Measurements from ENCODE around the gene DZIP1. TPM values are rescaled to one million over a fixed set of nuclear protein-coding genes. Genes with fewer than 3 reads are reported as not detected.

Gene DZIP1
- total RNA-seq, 4 donors from 2014 or later = 6.4 to 15.3 (median 8.1) TPM

DNA sequence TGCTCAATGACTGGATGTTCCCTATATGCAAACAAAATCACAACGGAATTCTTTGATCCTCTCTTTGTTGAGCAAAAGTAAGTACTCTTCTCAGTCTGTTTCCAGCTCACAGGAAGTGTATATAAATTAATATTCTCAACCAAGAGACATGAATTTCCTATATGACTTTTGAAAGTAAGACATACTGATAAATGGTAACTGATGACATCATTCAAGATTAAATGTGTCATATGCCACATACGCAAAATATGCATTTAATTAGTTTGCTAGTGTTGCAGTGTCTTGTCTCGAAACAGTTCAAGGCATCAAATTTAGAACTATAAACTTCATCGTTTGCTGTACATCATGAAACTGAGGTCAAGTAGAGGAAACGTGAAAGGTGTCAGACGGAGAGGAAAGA lies 84.1 kb downstream of the DZIP1 start:
- H3K4me1 ChIP-seq = no peaks in the 10 kb centered on the region
- DNase-seq = no peak
- 50 to 60% methylated on average over 2 to 6 of the region's 6 CpGs for WGBS, 2 donors (ENCODE audit: low coverage in 1 of 2)

DNA sequence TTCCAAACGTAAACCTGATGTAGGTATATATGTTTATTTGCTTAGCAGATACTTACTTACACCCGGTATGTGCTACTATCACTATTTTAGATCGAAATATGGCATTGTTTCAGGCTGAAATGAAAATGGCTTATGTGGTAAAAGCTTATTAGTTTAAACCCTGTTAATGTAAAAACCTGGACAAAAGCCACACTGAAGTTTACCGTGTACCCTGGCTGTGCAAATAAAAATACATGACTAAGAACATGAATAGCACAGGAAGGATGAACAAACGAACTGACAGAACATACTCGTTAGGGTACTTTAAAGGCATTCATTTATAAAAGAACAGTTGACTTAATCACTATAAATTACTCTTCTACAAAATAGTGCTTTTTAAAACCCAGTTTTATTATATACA lies 85.4 kb downstream of the DZIP1 start:
- Histone ChIP-seq H3K27me3 (peaks cover 45% of the 10 kb centered on the region), H3K27ac (no peak overlapping the region), H3K4me1 (no peaks in the 10 kb centered on the region), H3K4me3 (no peak overlapping the region), H3K9me3 (no peaks in the 10 kb centered on the region), H3K36me3 (no peaks in the 10 kb centered on the region)
- intact Hi-C loops (cut with DNase I; ENCODE audit: low total_unique reads) (no loop called here), in situ Hi-C loops (cut with MboI; ENCODE audit: low pct_ligation_motif_present in 1 of 4, low pct_unique_long_range_greater_than_20kb in 1 of 4, low sequenced_read_pairs in 3 of 4) (no loop called here)
- no peak for DNase-seq
- no peak for TF ChIP-seq EP300 (IDR thresholded peaks at IDR 0.05; ENCODE audit: low read depth)
- no peak for TF ChIP-seq POLR2AphosphoS5 (IDR thresholded peaks at IDR 0.05)
- TF ChIP-seq CTCF (IDR thresholded peaks at IDR 0.05) = no peak
- TF ChIP-seq POLR2A (IDR thresholded peaks at IDR 0.05) = no peak
- WGBS, 2 donors (ENCODE audit: low coverage in 1 of 2) = 55 to 67% methylated on average over 6 of the region's 6 CpGs

More for the DNA sequence above, 84.1 kb downstream of the DZIP1 start:
- Histone ChIP-seq H3K27ac (no peak overlapping the region), H3K4me3 (no peak overlapping the region), H3K27me3 (peaks cover 32% of the 10 kb centered on the region), H3K9me3 (no peaks in the 10 kb centered on the region), H3K36me3 (no peaks in the 10 kb centered on the region)
- in situ Hi-C loops (cut with MboI; ENCODE audit: low pct_ligation_motif_present in 1 of 4, low pct_unique_long_range_greater_than_20kb in 1 of 4, low sequenced_read_pairs in 3 of 4) (no loop called here), intact Hi-C loops (cut with DNase I; ENCODE audit: low total_unique reads) (no loop called here)
- TF ChIP-seq POLR2AphosphoS5 (IDR thresholded peaks at IDR 0.05) = no peak
- no peak for TF ChIP-seq CTCF (IDR thresholded peaks at IDR 0.05)
- TF ChIP-seq EP300 (IDR thresholded peaks at IDR 0.05; ENCODE audit: low read depth) = no peak
- TF ChIP-seq POLR2A (IDR thresholded peaks at IDR 0.05) = no peak

DNA sequence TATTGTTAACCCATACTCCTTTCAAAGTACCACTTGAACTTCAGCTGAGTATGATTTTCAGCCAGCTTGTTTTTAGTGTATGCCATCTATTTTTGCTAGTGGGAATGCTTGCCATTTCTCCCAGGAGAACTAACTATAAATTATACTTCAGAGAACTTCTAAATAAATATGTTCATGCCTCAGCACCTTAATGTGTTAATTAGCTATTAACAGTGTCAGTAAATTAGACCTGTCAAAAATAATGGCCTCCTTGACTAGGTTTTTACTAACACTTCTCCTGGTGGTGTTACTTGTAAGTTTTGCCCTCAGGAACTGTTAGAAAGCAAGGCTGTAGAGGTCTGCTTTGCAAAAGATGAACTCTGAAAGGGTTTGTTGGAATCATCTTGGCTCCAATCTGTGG lies 87.5 kb downstream of the DZIP1 start:
- TF ChIP-seq EP300 (IDR thresholded peaks at IDR 0.05; ENCODE audit: low read depth) = no peak
- TF ChIP-seq CTCF (IDR thresholded peaks at IDR 0.05) = no peak
- TF ChIP-seq POLR2AphosphoS5 (IDR thresholded peaks at IDR 0.05) = no peak
- no peak for TF ChIP-seq POLR2A (IDR thresholded peaks at IDR 0.05)
- in situ Hi-C loops (cut with MboI; ENCODE audit: low pct_ligation_motif_present in 1 of 4, low pct_unique_long_range_greater_than_20kb in 1 of 4, low sequenced_read_pairs in 3 of 4) = no loop called here
- no peak for DNase-seq
- Histone ChIP-seq H3K27ac (no peak overlapping the region), H3K4me1 (peaks cover 0 to 20% (median 10%) of the 10 kb centered on the region in 4 donors), H3K36me3 (no peaks in the 10 kb centered on the region), H3K27me3 (peaks cover 66% of the 10 kb centered on the region), H3K4me3 (no peak overlapping the region), H3K9me3 (no peaks in the 10 kb centered on the region)
- intact Hi-C loops (cut with DNase I; ENCODE audit: low total_unique reads) = no loop called here

DNA sequence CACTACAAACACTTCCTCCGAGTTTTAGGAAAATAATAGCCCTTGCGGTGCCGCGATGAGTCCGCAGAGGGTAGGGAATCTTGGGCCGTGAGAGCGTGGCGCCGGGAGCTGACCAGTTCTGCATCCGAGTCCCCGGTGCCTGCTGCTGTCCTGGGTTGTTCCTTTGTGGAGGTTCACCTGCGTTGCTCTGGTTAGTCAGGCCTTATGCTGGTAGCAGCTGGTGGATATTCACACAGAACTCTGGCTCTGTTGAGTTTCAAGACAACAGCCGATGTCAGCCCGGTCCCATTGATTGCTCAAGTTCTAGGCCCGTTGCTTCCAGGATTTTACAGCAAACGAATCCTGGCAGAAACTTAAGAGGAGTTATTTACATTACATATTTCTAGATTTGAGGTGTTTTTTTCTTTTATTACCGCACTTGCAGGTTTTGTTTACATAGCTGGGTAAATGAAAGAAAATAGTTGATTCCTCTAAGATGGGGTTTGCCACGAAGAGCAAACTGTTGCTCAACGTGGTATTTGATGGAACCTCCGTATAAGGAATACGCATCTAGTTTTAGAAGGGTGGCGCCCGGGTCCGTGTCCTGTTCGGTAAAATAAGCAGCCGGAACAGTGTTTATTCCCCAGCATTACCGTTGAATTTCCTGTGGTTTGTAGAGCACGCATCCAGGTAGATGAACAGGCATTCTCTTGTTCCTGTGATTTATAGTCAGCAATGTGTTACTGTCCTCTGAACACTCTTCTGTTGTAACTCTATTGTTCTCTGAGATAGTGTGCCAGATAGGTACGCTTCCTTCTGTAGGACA lies 90.7 kb downstream of the DZIP1 start:
- WGBS, 2 donors (ENCODE audit: low coverage in 1 of 2) = 14 to 19% methylated on average over 8 to 29 of the region's 29 CpGs
- in situ Hi-C loops (cut with MboI; ENCODE audit: low pct_ligation_motif_present in 1 of 4, low pct_unique_long_range_greater_than_20kb in 1 of 4, low sequenced_read_pairs in 3 of 4) = no loop called here
- Histone ChIP-seq H3K4me3 (peak overlapping the region in 1 of 4 donors; percentile 1), H3K27ac (no peak overlapping the region), H3K36me3 (no peaks in the 10 kb centered on the region), H3K9me3 (no peaks in the 10 kb centered on the region), H3K27me3 (peaks cover 84% of the 10 kb centered on the region), H3K4me1 (peaks cover 0 to 20% (median 10%) of the 10 kb centered on the region in 4 donors)
- intact Hi-C loops (cut with DNase I; ENCODE audit: low total_unique reads) = no loop called here
- no peak for DNase-seq
- TF ChIP-seq POLR2A (IDR thresholded peaks at IDR 0.05) (no peak), POLR2AphosphoS5 (IDR thresholded peaks at IDR 0.05) (peak in 1 of 3 donors; percentile 27)

Data from transverse colon (tissue), 4 donors.